GM23338 (cell line): ENCODE results near the gene RNF7.

Source experiments
- CREB1 ChIP-seq: fragments of 250-450 bp; sonication (Bioruptor Pico); IDR thresholded peaks from 2 replicates; pipeline ENCODE4 v1.5.0; 2020; ENCODE audit warnings: low read depth, mild to moderate bottlenecking, moderate library complexity
- CTCF ChIP-seq, 2 experiments: fragments of 200-600 bp in 1 of 2; sonication (generic) in 1 of 2; conservative IDR thresholded peaks; 2 replicates each; pipeline versions ENCODE4 v1.5.1 to v1.6.1; 2016 to 2017; ENCODE audit warnings: antibody characterized with exemption in 2 of 2, low read depth in 2 of 2, mild to moderate bottlenecking in 2 of 2, moderate library complexity in 1 of 2
- EZH2 ChIP-seq: fragments of 200-600 bp; sonication (generic); IDR thresholded peaks from one replicate; pipeline ENCODE4 v1.8.0; 2017; ENCODE audit warnings: antibody characterized with exemption, mild to moderate bottlenecking, low read depth; ENCODE audit not compliant: unreplicated experiment
- EZH2phosphoT487 ChIP-seq: fragments of 200-600 bp; sonication (generic); IDR thresholded peaks from one replicate; pipeline ENCODE4 v1.8.1; 2018; ENCODE audit warnings: antibody characterized with exemption; ENCODE audit not compliant: unreplicated experiment
- NANOG ChIP-seq: IDR thresholded peaks from 2 replicates; pipeline ENCODE4 v1.6.1; 2016; ENCODE audit warnings: antibody characterized with exemption, borderline replicate concordance
- POLR2AphosphoS5 ChIP-seq: IDR thresholded peaks from 2 replicates; pipeline ENCODE4 v1.6.1; 2016; ENCODE audit warnings: antibody characterized with exemption, low read depth
- STAT1 ChIP-seq: IDR thresholded peaks from one replicate; pipeline ENCODE4 v1.6.1; 2016; ENCODE audit warnings: antibody characterized with exemption; ENCODE audit not compliant: unreplicated experiment
- TF ChIP-seq, protein P1 (sequence below): IDR thresholded peaks from one replicate; pipeline ENCODE4 v1.6.1; 2018; ENCODE audit warnings: antibody characterized with exemption; ENCODE audit not compliant: unreplicated experiment
- TF ChIP-seq, protein P2 (sequence below): IDR thresholded peaks from 2 replicates; pipeline ENCODE4 v1.6.1; 2016; ENCODE audit warnings: antibody characterized with exemption

DNA sequence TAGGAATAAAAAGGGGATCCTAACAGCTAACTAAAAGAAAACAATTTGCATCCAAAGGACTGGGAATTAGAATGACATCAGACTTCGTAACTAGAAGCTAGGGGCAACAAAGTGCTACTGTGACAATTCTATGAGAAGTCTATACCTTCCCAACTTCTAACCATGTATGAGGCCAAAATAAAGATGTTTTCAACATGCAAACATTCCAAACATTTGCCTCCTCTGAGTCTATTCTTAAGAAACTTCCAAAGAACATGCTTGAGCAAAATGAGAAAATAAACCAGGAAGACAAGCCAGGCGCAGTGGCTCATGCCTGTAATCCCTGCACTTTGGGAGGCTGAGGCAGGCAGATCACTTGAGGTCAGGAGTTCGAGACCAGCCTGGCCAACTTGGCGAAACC, 13.1 kb upstream of the RNF7 start:
- no peak for TF ChIP-seq NANOG
- TF ChIP-seq CTCF (conservative IDR thresholded peaks at IDR 0.05; ENCODE audit: low read depth in 2 of 2), result no peak
- TF ChIP-seq POLR2AphosphoS5, result no peak
- no peak for TF ChIP-seq CREB1 (CRISPR knock-in tag)
- TF ChIP-seq EZH2phosphoT487, result no peak
- TF ChIP-seq EZH2, result no peak
- TF ChIP-seq, protein P1, sequence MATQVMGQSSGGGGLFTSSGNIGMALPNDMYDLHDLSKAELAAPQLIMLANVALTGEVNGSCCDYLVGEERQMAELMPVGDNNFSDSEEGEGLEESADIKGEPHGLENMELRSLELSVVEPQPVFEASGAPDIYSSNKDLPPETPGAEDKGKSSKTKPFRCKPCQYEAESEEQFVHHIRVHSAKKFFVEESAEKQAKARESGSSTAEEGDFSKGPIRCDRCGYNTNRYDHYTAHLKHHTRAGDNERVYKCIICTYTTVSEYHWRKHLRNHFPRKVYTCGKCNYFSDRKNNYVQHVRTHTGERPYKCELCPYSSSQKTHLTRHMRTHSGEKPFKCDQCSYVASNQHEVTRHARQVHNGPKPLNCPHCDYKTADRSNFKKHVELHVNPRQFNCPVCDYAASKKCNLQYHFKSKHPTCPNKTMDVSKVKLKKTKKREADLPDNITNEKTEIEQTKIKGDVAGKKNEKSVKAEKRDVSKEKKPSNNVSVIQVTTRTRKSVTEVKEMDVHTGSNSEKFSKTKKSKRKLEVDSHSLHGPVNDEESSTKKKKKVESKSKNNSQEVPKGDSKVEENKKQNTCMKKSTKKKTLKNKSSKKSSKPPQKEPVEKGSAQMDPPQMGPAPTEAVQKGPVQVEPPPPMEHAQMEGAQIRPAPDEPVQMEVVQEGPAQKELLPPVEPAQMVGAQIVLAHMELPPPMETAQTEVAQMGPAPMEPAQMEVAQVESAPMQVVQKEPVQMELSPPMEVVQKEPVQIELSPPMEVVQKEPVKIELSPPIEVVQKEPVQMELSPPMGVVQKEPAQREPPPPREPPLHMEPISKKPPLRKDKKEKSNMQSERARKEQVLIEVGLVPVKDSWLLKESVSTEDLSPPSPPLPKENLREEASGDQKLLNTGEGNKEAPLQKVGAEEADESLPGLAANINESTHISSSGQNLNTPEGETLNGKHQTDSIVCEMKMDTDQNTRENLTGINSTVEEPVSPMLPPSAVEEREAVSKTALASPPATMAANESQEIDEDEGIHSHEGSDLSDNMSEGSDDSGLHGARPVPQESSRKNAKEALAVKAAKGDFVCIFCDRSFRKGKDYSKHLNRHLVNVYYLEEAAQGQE, result no peak
- TF ChIP-seq, protein P2, sequence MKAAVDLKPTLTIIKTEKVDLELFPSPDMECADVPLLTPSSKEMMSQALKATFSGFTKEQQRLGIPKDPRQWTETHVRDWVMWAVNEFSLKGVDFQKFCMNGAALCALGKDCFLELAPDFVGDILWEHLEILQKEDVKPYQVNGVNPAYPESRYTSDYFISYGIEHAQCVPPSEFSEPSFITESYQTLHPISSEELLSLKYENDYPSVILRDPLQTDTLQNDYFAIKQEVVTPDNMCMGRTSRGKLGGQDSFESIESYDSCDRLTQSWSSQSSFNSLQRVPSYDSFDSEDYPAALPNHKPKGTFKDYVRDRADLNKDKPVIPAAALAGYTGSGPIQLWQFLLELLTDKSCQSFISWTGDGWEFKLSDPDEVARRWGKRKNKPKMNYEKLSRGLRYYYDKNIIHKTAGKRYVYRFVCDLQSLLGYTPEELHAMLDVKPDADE, result no peak
- TF ChIP-seq STAT1, result no peak
